ENCODE results near the gene NLGN4X. TPM values are rescaled to one million over a fixed set of nuclear protein-coding genes. Genes with fewer than 3 reads are reported as not detected.

Gene NLGN4X
- polyA plus RNA-seq, 1 donor from 2014 or later = 18.0 TPM

DNA sequence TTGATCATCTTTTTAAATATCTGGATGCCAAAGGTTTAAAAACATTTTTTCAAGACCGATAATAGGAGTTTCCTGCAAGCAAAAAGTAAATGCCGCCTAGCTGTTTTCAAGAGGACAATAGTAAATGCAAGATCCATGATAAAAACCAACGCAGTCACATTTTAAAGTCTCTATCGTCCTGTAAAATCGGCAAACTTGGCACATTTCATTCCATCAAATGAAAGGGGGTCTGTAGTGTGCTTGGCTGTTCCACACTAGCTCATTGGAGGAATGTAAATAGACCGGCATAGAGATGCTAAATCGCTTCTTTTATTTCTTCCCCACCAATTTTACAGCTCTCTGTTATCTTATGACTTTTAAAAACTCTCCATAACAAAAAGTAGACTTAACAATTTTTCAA is 202.2 kb downstream of the NLGN4X start (continued):
- TF ChIP-seq MXI1 (conservative IDR thresholded peaks at IDR 0.05; ENCODE audit: poor library complexity, severe bottlenecking) (no peak), RAD21 (conservative IDR thresholded peaks at IDR 0.05) (no peak)

DNA sequence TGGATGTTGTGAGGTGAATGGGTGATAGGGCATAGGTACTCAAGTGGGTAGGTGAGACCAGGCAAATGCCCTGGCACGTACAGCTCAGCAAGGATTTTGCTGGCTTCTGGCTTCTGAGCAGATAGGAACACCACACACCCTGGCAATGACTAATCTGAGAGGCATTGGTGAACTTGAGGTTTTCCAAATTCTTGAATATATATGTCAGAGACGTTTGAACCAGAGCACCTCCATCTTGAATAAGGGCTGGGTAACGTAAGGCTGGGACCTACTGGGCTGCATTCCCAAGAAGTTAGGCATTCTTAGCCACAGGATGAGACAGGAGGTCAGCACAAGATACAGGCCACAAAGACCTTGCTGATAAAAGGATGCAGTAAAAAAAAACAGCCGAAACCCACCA is 204.5 kb downstream of the NLGN4X start:
- no peak overlapping the region for H3K4me2 ChIP-seq (ENCODE audit: low read length)
- H3K9me2 ChIP-seq (ENCODE audit: insufficient read depth, low read length) = no peaks in the 10 kb centered on the region
- no peaks in the 10 kb centered on the region for H3K36me3 ChIP-seq (ENCODE audit: insufficient read depth, low read length)
- no peak overlapping the region for H3K4me3 ChIP-seq (ENCODE audit: low read length)
- H4K20me1 ChIP-seq (ENCODE audit: insufficient read depth) = no peaks in the 10 kb centered on the region
- H3K79me2 ChIP-seq (replicated peaks; ENCODE audit: insufficient read depth, low read length) = no peaks in the 10 kb centered on the region
- no peak overlapping the region for H3K9ac ChIP-seq (ENCODE audit: low read length)
- no peaks in the 10 kb centered on the region for H3F3A ChIP-seq (ENCODE audit: insufficient read depth, low read length, poor library complexity, severe bottlenecking)
- H2AFZ ChIP-seq (ENCODE audit: low read depth, low read length) = no peak overlapping the region
- no peak overlapping the region for H3K27ac ChIP-seq (ENCODE audit: low read length)
- TF ChIP-seq SMC3 (conservative IDR thresholded peaks at IDR 0.05; ENCODE audit: poor library complexity) (no peak), POLR2AphosphoS5 (IDR thresholded peaks at IDR 0.05) (no peak)
- H3K27me3 ChIP-seq (ENCODE audit: insufficient read depth, low read depth, low read length) = no peaks in the 10 kb centered on the region
- no peaks in the 10 kb centered on the region for H3K9me3 ChIP-seq (ENCODE audit: low read length)

DNA sequence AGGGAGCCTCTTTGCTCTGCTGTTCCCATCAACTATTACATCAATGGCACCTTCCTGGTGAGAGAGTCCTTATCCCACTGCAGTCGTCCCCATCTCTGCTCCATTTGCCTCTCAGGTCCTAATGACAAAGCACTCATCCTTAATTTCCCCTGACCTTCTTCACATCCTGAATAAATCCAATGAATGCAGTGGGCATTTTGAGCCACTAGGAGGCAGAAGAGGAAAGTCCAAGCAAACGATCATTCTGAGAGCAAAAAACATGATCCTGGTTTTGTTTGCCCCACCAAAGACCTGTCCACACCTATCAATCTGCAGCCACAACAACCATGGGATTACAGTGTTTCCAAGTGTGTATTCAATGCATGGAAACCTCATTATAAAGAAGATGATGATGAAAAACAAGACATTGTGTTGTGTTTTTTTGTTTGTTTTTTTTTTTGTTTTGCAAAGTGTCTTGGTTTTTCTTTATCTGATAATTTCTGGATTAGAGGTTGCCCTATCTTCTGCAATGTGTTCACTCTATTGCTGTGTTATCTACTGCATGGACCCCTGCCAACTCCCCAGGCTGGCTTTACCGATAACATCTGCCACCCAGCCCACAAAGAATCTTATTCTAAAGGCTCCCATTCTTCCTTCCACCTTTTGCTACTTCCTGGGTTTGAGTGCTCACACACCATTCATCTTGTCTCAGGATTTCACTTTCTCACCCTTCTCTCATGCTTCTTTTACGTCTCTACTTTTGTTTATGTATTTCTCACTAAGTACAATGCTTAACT is 207.2 kb downstream of the NLGN4X start:
- Histone ChIP-seq H3K27ac (ENCODE audit: low read length) (no peak overlapping the region), H3F3A (ENCODE audit: insufficient read depth, low read length, poor library complexity, severe bottlenecking) (no peaks in the 10 kb centered on the region), H3K9me3 (ENCODE audit: low read length) (no peaks in the 10 kb centered on the region), H2AFZ (ENCODE audit: low read depth, low read length) (no peak overlapping the region), H3K4me2 (ENCODE audit: low read length) (no peak overlapping the region), H3K9me2 (ENCODE audit: insufficient read depth, low read length) (no peaks in the 10 kb centered on the region), H3K36me3 (ENCODE audit: insufficient read depth, low read length) (no peaks in the 10 kb centered on the region), H3K9ac (ENCODE audit: low read length) (no peak overlapping the region), H3K27me3 (ENCODE audit: insufficient read depth, low read depth, low read length) (no peaks in the 10 kb centered on the region), H3K79me2 (replicated peaks; ENCODE audit: insufficient read depth, low read length) (no peaks in the 10 kb centered on the region), H4K20me1 (ENCODE audit: insufficient read depth) (no peaks in the 10 kb centered on the region), H3K4me3 (ENCODE audit: low read length) (no peak overlapping the region)
- TF ChIP-seq EZH2 (IDR thresholded peaks at IDR 0.05; ENCODE audit: borderline replicate concordance, insufficient read depth, low read length, poor library complexity, severe bottlenecking) (no peak), RAD21 (conservative IDR thresholded peaks at IDR 0.05) (no peak), TAF1 (IDR thresholded peaks at IDR 0.05; ENCODE audit: low read depth) (no peak), EP300 (conservative IDR thresholded peaks at IDR 0.05; ENCODE audit: poor library complexity, severe bottlenecking) (no peak), POLR2AphosphoS5 (IDR thresholded peaks at IDR 0.05) (no peak), SMC3 (conservative IDR thresholded peaks at IDR 0.05; ENCODE audit: poor library complexity) (no peak)
- TF ChIP-seq, protein P1, sequence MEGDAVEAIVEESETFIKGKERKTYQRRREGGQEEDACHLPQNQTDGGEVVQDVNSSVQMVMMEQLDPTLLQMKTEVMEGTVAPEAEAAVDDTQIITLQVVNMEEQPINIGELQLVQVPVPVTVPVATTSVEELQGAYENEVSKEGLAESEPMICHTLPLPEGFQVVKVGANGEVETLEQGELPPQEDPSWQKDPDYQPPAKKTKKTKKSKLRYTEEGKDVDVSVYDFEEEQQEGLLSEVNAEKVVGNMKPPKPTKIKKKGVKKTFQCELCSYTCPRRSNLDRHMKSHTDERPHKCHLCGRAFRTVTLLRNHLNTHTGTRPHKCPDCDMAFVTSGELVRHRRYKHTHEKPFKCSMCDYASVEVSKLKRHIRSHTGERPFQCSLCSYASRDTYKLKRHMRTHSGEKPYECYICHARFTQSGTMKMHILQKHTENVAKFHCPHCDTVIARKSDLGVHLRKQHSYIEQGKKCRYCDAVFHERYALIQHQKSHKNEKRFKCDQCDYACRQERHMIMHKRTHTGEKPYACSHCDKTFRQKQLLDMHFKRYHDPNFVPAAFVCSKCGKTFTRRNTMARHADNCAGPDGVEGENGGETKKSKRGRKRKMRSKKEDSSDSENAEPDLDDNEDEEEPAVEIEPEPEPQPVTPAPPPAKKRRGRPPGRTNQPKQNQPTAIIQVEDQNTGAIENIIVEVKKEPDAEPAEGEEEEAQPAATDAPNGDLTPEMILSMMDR (IDR thresholded peaks at IDR 0.05; ENCODE audit: poor library complexity, severe bottlenecking) = peak; percentile 28
- TF ChIP-seq, protein P2, sequence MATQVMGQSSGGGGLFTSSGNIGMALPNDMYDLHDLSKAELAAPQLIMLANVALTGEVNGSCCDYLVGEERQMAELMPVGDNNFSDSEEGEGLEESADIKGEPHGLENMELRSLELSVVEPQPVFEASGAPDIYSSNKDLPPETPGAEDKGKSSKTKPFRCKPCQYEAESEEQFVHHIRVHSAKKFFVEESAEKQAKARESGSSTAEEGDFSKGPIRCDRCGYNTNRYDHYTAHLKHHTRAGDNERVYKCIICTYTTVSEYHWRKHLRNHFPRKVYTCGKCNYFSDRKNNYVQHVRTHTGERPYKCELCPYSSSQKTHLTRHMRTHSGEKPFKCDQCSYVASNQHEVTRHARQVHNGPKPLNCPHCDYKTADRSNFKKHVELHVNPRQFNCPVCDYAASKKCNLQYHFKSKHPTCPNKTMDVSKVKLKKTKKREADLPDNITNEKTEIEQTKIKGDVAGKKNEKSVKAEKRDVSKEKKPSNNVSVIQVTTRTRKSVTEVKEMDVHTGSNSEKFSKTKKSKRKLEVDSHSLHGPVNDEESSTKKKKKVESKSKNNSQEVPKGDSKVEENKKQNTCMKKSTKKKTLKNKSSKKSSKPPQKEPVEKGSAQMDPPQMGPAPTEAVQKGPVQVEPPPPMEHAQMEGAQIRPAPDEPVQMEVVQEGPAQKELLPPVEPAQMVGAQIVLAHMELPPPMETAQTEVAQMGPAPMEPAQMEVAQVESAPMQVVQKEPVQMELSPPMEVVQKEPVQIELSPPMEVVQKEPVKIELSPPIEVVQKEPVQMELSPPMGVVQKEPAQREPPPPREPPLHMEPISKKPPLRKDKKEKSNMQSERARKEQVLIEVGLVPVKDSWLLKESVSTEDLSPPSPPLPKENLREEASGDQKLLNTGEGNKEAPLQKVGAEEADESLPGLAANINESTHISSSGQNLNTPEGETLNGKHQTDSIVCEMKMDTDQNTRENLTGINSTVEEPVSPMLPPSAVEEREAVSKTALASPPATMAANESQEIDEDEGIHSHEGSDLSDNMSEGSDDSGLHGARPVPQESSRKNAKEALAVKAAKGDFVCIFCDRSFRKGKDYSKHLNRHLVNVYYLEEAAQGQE (IDR thresholded peaks at IDR 0.05; ENCODE audit: borderline replicate concordance) = no peak
